Prostate gland (tissue), 2 donors: ENCODE results near the gene MRPL58.
A peak's percentile ranks its signal among the peaks of the same experiment; 100 is the strongest.

Experiments
- POLR2A ChIP-seq: fragments of 450-650 bp; IDR thresholded peaks from one replicate; pipeline ENCODE4 v1.6.1; 2016; ENCODE audit warnings: antibody characterized with exemption, mild to moderate bottlenecking
- POLR2AphosphoS5 ChIP-seq: sonication (generic); formaldehyde crosslinking; IDR thresholded peaks from one replicate; pipeline ENCODE4 v1.6.1; 2017; ENCODE audit warnings: antibody characterized with exemption
- TF ChIP-seq, protein P1 (sequence below), 4 experiments: fragments of 200-600 bp in 2 of 4; fragments of 450-650 bp in 2 of 4; sonication (generic) in 2 of 4; IDR thresholded peaks; 1 replicate in 3 of 4; 2 replicates in 1 of 4; pipeline ENCODE4 v1.5.1; 2016 to 2019; ENCODE audit warnings: antibody characterized with exemption in 4 of 4, mild to moderate bottlenecking in 2 of 4, moderate library complexity in 2 of 4

DNA sequence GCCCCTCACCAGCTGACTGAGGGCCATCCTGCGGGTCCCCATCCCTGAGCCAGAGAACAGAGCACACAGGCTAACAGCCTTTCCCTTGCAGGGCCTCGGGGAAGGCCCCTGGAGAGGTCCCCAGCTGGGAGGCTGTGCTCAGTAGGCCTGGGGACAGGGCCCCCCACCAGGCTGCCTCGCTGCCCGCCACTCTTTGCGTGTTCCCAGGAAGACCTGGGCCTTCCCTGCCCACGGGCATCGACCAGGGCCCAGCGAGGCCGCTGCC lies 40.7 kb upstream of the MRPL58 start:
- TF ChIP-seq, protein P1, sequence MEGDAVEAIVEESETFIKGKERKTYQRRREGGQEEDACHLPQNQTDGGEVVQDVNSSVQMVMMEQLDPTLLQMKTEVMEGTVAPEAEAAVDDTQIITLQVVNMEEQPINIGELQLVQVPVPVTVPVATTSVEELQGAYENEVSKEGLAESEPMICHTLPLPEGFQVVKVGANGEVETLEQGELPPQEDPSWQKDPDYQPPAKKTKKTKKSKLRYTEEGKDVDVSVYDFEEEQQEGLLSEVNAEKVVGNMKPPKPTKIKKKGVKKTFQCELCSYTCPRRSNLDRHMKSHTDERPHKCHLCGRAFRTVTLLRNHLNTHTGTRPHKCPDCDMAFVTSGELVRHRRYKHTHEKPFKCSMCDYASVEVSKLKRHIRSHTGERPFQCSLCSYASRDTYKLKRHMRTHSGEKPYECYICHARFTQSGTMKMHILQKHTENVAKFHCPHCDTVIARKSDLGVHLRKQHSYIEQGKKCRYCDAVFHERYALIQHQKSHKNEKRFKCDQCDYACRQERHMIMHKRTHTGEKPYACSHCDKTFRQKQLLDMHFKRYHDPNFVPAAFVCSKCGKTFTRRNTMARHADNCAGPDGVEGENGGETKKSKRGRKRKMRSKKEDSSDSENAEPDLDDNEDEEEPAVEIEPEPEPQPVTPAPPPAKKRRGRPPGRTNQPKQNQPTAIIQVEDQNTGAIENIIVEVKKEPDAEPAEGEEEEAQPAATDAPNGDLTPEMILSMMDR (IDR thresholded peaks at IDR 0.05) = no peak
- TF ChIP-seq POLR2AphosphoS5 (no peak), POLR2A (peak; percentile 29)
